Embryonic facial prominence (tissue), 1 donor: ENCODE results near the gene PRKN.
"Not testable (repeated sequence)": the region's sequence is repeated elsewhere in the genome, so short reads cannot be mapped to it uniquely, and the experiment has no call there.

Experiments used
- DNase-seq: peaks from one replicate; pipeline ENCODE4 v3.0.0-alpha.2; 2016; ENCODE audit errors: extremely low spot score

The PRKN gene

GRCh38 chr6:161360520-161360919, 1367.0 kb downstream of the PRKN start:
- no peak for DNase-seq

DNA sequence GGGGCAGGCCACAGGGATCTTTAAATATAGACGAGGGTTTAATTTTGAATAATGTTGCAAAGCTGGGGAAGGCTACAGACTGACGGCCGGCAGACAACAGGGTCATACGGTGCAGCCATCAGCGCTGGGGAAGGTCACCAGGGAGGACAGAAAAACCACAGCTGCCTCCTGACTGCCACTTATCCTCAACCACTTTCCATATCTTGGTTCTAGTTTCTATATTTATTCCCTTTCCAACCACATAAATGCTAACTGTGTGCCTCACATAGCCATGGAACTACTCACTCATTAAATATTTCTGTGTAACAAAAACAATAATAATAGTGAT, 1368.0 kb downstream of the PRKN start:
- DNase-seq, result no peak

DNA sequence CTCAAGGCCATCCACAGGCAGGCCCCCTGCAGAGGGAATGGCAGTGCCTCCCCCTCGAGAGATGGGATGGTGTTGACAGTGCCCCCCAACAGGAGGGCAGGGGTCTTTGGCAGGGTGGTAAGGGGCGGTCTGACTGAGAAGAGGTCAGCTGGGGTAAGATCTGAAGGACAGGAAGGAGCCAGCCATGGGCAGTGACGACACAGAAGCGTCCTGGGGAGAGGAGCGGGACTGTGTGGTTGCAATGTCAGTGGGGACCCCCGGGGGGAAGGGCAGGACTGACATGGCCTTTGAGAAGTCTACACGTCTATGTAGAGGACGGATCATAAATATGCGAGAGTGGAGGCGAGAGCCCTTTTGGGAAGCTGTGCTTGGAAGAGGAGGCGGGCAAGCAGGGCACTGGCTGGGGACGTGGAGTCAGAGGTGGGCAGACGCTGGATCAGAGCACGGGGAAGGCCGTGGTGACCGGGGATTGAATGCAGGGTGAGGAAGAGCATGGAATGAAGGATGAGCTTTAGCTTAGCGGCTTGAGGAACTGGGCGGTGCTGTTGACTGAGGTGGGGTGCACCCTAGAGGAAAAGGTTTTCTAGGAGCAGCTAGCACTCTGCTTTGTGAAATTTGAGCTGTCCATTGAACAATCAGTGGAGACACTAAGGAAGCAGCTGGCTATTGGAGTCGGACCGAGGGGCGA, 1371.3 kb downstream of the PRKN start:
- no peak for DNase-seq

DNA sequence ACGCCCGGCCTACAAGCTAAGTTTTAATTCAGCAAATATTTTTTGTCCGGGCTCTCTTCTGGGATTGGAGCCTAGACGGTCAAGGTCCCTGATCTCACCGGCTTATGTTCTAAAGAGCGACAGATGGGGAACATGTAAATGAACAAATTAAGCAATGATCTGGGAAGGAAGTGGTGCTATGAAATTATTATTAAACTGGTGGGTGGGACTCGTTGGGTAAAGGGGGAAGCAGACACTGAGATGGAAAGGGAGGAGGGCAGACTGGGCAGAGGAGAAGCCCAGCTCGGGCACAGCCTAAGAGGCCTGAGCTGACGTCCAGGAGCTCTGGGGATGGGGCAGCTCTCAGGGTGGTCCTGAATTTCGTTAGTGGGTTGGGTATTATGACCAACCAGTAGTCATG, 1371.9 kb downstream of the PRKN start:
- DNase-seq, result no peak

DNA sequence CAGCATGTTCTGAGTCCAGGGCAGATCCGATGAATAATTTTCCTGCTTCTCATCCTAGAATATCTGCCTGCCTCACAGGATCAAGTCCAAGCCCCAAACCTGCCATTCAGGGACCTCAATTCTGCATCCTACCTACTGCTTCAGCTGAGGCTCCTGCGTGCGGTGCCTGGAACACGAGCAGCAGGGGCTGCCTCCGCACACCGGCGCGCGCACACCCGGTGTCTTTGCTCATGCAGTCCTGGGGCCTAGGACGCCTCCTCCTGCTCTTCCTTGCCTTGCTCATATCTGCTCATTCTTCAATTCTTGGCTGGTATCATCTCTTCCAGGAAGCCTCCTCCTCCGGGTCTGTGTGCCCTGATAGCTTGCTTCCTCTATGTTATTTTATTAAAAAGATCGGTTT, 1372.6 kb downstream of the PRKN start:
- DNase-seq, result no peak

GRCh38 chr6:161354276-161354840, 1373.2 kb downstream of the PRKN start:
- no peak for DNase-seq

DNA sequence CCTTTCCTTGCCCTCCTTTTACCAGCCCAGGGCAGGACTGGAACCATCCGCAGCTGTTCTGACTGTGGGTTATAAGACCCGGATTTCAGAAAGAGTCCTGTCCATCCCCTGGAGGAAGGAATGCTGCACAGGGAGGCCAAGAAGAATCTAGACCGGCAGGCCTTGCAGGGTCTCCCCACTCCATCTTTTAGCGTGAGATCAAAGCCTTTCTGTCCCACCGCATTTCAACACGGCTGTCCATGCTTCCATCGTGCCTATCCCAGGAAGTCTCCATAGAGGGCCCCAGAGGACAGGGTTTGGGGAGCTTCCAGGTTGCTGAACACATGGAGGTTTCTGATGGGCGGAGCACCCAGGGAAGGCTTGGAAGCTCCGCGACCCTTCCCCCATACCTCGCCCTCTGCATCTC, 1374.4 kb downstream of the PRKN start:
- DNase-seq, result no peak

DNA sequence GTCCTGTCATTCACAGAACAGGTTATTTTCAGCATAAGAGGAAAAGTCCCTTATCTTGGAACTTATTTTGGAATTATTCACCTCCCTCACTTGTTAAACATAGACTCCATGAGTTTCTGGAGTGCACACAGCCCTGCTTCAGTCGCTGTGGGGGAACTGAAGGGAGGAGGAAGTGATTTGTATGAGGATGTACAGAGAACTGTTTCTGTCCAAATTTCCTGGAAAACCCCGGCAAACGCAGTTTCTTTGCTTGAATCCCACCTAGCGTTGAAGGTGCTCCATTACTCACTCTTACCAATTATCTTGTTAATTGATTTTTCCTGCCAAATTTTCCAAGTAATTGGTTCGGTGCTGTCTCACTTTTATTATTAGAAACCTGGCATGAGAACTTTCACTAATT, 1375.7 kb downstream of the PRKN start:
- no peak for DNase-seq

DNA sequence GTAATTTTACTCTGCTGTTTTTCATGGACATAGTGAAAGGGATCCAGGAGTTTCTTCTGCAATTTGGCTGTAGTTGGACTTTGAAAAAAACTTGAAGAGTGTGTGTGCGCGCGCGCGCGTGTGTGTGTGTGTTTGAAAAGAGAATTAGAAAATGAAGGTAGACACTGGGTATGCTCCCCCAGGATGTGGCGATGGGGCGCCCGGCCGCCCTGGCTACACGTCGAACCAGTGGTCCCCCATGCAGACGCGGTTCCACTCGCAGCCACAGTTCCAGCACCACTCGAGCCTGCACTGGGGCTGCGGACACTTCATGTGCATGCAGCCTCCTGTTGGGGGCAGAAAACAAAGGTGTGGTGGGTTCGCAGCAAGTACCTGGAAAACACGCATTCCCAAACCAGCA, 1377.7 kb downstream of the PRKN start:
- no peak for DNase-seq

GRCh38 chr6:161348628-161348994, 1379.0 kb downstream of the PRKN start:
- DNase-seq, result no peak

DNA sequence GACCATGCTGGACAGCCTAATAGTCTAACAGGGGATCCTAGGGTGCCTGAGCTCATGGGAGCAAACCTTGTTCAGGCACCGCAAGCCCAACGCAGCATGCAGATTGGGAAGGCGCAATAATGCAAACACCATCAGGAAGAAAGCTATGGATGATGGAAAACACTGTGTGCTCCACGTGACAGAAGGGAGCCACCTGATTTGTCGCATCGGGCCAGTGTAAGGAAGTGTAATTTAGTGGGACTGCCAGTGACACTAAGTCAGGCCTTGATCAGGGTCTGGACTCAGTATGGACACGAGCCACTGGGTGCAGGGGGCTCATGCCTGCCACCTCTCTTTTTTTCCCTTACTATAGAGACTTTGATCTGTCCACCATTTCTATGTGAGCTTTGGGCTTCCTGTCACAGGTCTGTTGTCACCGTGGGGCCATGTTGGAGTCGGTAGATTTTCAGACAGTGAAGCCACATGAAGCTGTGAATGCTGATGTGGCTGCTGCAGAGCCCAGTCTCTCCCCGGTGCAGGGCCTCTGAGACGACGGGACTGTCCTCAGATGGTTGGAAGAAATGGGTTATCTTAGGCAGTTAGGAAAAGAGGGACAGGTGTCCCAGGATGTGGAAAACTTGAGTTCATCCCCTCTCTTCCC, 1379.5 kb downstream of the PRKN start:
- no peak for DNase-seq

DNA sequence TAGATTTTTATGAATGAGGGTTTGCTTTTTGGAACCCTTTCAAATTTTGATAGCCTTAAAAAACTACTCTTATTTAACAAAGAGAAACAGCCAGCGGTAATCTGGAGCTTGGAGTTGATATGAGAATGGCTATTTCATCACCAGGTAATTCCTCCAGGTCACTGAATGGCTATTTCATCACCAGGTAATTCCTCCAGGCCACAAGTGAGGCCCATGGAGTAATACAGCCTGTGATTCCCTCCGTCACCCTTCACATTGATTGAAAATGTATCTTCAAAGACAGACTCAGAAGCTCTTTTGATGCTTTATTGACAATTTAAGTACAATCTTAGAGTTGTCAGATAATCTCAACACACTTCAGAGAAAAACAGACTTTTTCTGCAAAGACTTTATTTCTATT, 1380.4 kb downstream of the PRKN start:
- DNase-seq, result no peak

DNA sequence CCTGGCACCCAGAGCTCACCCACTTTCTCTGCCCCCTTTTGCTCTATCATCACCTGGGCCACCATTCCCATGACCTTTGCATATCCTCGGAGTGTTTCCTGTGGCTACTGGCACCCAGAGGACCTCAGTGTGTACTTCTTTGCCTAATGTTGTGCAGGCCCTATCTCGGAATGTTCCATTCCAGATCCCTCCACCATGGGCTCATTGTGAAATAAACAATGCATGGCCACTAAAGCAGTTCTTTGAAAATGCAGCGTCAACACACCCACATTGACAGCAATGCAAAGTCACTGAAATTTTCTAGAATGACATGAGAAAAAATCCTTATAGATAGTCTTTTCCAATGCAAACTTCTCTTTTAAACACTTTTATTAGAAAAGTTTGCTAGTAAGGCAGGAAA, 1380.8 kb downstream of the PRKN start:
- DNase-seq, result no peak

DNA sequence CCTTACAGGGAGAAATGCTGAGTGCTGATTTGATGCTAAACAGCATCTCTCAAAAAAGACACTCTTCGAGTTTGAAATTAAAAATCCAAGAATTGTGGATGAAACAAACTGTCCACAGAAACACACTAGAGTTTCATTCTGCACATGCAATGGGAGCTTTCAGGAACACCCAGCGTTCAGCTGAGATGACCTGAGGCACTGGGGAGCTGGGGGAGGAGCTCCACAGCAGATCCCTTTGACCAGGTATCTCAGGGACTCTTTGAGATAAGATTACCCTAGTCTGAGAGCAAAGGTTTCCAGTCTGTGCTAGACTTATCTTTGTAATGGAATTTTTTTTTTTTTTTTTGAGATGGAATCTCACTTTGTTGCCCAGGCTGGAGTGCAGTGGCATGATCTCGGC, 1382.9 kb downstream of the PRKN start:
- no peak for DNase-seq

DNA sequence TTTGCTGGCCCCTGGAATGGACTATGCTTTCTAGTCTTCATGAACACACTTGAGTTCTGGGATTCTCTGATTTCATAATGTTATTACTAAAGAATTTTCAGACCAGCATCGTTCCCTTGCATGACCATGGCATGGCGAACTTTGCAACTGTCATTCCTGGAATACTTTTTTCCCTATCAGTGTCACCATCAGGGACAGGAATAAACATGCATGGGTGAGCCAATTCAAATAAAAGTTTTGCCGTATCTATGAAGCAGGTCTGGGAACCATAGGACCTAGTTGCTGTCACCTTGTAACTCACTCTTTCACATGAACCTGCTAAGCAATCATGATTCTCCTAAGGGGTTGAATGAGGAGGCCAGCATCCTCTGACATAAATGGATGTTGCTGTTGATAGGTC, 1385.5 kb downstream of the PRKN start:
- DNase-seq, result no peak

GRCh38 chr6:161341638-161342037, 1385.9 kb downstream of the PRKN start:
- DNase-seq, result no peak

DNA sequence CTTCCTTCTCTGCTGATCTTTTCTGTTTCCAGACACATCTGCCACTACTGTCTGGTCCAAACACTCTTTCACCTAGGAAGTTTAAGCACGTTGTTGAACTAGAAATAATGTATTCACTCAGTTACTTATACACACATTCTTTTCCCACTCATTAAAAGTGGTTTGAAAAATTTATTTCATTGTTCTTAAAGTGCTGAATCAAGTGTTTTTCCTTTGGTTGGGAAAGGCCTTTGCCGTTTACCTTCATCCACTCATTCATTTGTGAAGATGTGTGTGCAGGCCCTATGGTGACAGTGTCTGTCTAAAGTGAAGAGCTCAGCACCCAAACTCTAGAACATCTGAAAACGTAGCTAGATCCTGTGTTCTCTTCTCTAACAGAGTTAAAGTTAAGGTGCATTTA, 1389.6 kb downstream of the PRKN start:
- no peak for DNase-seq

DNA sequence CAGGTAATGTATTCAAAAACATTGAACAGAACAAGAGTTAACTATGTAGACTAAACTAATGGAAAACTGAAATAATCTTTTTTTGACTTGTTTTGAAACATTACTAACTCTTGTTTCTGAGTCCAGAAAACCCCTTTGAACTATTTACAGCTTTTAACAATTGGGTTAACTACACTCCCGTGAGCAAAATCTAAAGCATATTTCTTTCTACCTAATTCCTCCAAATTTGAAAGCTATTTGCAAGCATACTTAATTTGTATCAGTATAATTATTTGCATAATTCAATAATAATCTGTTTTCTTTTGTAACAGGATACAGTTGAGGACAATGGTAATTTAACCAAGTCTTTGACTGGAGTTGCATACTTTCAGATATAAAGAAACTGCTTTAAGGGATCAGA, 1391.1 kb downstream of the PRKN start:
- no peak for DNase-seq

GRCh38 chr6:161333410-161333809, 1394.2 kb downstream of the PRKN start:
- no peak for DNase-seq

- not testable (repeated sequence) for DNase-seq
These were observed 1396.0 kb downstream of the PRKN start for GRCh38 chr6:161331402-161332081.

DNA sequence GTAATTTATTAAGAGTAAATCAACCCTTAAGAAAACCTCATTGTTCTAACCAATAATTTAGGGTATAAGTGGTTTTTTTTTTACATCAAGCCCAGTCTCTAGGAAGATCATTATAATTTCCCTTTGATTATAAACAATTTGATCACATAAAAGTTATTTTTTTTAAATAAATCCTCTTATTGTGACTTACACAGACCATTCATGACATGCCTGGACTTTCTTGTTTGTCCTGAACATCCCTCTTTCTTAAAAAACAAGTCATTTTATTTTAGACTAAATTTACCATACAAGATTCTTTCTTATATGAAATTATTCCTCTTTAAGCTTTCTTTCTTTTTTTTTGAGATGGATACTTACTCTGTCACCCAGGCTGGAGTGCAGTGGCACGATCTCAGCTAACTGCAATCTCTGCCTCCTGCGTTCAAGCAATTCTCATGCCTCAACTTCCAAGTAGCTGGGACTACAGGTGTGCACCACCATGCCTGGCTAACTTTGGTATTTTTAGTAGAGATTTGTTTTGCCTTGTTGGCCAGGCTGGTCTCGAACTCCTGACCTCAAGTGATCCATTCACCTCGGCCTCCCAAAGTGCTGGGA, 1400.1 kb downstream of the PRKN start:
- DNase-seq, result no peak

DNA sequence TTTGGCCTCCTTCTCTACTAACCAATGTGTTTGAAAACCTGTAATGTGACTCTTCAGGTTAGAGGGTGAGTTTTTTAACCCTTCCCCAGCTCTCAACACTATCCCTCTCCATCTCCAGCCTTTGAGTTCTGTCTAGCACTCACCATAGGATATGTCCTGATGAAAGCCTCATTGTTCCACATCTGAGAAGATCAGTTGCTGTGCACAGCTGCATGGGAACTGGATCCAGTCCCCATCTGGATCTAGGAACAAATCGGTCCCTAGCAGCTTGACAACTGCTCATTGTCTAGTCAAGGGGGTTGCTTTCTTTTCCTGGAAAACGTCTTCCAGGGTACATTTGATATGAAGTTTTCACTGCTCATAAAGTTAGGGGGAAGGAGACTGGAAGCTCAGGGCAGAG, 1408.3 kb downstream of the PRKN start:
- no peak for DNase-seq

GRCh38 chr6:161318456-161318855, 1409.1 kb downstream of the PRKN start:
- DNase-seq, result no peak
